VCaP (cell line): ENCODE results near the gene BEX3.

Source experiments
- H3K27ac ChIP-seq: fragments of 450-650 bp; 2 replicates; pipeline ENCODE4 v1.5.1; 2017
- CTCF ChIP-seq: fragments of 450-650 bp; conservative IDR thresholded peaks from 2 replicates; pipeline ENCODE4 v1.5.1; 2017; ENCODE audit warnings: mild to moderate bottlenecking, moderate library complexity

BEX3 gene

GRCh38 chrX:103362474-103362873 lies 13.9 kb upstream of the BEX3 start:
- H3K27ac ChIP-seq, result no peak overlapping the region
- TF ChIP-seq CTCF, result no peak

- TF ChIP-seq CTCF, result no peak
- no peak overlapping the region for H3K27ac ChIP-seq
Observed at GRCh38 chrX:103363046-103363445, 13.3 kb upstream of the BEX3 start.

- H3K27ac ChIP-seq, result no peak overlapping the region
- no peak for TF ChIP-seq CTCF
Observed at GRCh38 chrX:103367502-103367901, 8.8 kb upstream of the BEX3 start.

- no peak overlapping the region for H3K27ac ChIP-seq
- no peak for TF ChIP-seq CTCF
Observed at GRCh38 chrX:103369479-103369878, 6.9 kb upstream of the BEX3 start.

GRCh38 chrX:103372886-103373285 lies 3.5 kb upstream of the BEX3 start:
- no peak overlapping the region for H3K27ac ChIP-seq
- no peak for TF ChIP-seq CTCF

GRCh38 chrX:103373581-103373980 lies 2.8 kb upstream of the BEX3 start:
- TF ChIP-seq CTCF, result no peak
- no peak overlapping the region for H3K27ac ChIP-seq

GRCh38 chrX:103376979-103377324 lies 614 bp downstream of the BEX3 start:
- H3K27ac ChIP-seq, result peak overlapping the region; percentile 59; the same call in 1 of the 2 replicates

More at GRCh38 chrX:103376979-103377324, 614 bp downstream of the BEX3 start:
- TF ChIP-seq CTCF, result no peak
